ENCODE measurements around the gene SKIC2.

DNA sequence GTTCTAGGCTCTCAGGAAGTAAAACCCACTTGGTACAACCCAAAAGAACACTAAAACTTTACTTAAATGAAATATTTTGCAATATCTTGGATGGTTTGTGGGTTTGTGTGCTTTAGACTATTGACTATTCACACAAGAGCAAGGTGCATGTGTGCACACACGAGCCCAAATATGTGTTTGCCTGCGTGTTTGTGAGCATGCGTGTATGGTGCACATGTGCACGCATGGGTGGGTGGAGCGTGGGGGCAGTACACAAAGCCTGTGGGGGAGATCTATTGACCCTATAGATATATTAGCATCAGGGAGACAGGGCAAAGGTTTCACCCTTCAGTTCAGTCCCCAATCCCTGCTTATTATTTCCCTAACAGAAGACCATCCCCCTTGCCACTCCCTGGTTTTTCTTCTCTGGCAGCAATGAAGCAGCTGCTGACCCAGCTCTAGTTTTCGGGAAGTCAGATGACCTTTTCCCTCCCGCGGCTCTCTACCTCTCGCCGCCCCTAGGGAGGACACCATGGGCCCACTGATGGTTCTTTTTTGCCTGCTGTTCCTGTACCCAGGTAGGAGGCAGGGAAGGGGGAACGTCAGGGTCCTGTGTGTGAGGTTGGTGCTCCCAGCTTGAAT is 31.6 kb upstream of the SKIC2 start, which contains the start of gene C2:
- TF ChIP-seq, protein P1, sequence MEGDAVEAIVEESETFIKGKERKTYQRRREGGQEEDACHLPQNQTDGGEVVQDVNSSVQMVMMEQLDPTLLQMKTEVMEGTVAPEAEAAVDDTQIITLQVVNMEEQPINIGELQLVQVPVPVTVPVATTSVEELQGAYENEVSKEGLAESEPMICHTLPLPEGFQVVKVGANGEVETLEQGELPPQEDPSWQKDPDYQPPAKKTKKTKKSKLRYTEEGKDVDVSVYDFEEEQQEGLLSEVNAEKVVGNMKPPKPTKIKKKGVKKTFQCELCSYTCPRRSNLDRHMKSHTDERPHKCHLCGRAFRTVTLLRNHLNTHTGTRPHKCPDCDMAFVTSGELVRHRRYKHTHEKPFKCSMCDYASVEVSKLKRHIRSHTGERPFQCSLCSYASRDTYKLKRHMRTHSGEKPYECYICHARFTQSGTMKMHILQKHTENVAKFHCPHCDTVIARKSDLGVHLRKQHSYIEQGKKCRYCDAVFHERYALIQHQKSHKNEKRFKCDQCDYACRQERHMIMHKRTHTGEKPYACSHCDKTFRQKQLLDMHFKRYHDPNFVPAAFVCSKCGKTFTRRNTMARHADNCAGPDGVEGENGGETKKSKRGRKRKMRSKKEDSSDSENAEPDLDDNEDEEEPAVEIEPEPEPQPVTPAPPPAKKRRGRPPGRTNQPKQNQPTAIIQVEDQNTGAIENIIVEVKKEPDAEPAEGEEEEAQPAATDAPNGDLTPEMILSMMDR (IDR thresholded peaks at IDR 0.05; ENCODE audit: low read depth, low read length), result no peak
- no peak for TF ChIP-seq EZH2phosphoT487 (IDR thresholded peaks at IDR 0.05; ENCODE audit: low read depth)

Measured in OCI-LY3 (cell line).